HG03108 (cell line): ENCODE results near the gene AK5.
"Not testable (repeated sequence)": the region's sequence is repeated elsewhere in the genome, so short reads cannot be mapped to it uniquely, and the experiment has no call there.

ENCODE experiments used
- ATAC-seq: cut with Tn5 transposase; IDR thresholded peaks from one replicate; pipeline ENCODE4 v1.9.1; 2021; ENCODE audit warnings: moderate library complexity; ENCODE audit not compliant: unreplicated experiment

The AK5 gene

GRCh38 chr1:77394166-77394565, 112.3 kb downstream of the AK5 start:
- ATAC-seq = no peak

- no peak for ATAC-seq
Measured at GRCh38 chr1:77395051-77395450, 113.2 kb downstream of the AK5 start.

GRCh38 chr1:77398152-77398551, 116.3 kb downstream of the AK5 start:
- ATAC-seq = no peak

- ATAC-seq = no peak
Measured at GRCh38 chr1:77399250-77400086, 117.6 kb downstream of the AK5 start.

- ATAC-seq = no peak
Measured at GRCh38 chr1:77400781-77401180, 119.0 kb downstream of the AK5 start.

GRCh38 chr1:77401384-77401783, 119.6 kb downstream of the AK5 start:
- ATAC-seq = no peak

DNA sequence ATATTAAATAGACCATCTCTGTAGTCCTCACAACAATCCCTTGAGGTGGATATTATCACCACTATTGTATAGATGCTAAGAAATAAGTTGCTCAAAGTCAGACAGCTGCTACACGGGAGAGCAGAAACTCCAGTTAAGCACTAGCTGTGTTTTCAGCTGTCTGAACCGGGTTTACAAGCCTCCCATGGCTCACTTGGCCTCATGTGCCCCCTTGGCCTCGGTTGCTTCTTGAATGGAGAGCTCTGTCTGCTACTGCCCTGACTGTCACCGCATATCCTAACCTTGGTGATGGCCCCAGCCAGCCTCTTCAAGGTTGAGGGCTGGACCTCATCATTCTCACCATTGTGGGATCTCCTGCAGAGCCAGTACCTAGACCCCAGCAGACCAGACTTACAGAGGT, 123.4 kb downstream of the AK5 start:
- ATAC-seq = no peak

DNA sequence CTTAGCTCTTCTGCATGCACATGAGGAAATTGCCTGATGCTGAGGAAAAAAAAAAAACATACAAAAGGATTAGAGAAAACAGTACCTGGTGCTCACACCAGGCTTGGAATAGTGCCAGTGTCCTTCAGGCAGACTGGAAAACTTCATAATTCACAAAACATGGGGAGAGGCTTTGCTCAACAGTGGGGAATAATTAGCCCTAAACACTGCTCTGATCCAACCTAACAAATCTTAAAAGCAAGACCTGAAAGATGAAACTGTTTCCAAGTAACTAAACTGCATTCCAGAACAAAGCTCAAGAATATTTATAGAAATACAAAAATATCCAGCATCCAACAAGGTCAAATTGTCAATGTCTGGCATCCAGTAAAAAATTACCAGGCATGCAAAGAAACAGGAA, 124.8 kb downstream of the AK5 start:
- ATAC-seq = no peak

- ATAC-seq = no peak
Measured at GRCh38 chr1:77407738-77408375, 126.0 kb downstream of the AK5 start.

DNA sequence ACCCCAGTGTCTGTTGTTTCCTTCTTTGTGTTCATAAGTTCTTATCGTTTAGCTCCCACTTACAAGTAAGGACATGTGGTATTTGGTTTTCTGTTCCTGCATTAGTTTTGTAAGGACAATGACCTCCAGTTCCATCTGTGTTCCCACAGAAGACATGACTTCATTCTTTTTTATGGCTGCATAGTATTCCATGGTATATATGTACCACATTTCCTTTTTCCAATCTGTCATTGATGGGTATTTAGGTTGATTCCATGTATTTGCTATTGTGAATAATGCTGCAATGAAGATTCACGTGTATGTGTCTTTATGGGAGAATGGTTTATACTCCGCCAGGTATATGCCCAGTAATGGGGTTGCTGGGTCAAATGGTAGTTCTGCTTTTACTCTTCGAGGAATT, 127.1 kb downstream of the AK5 start:
- not testable (repeated sequence) for ATAC-seq

DNA sequence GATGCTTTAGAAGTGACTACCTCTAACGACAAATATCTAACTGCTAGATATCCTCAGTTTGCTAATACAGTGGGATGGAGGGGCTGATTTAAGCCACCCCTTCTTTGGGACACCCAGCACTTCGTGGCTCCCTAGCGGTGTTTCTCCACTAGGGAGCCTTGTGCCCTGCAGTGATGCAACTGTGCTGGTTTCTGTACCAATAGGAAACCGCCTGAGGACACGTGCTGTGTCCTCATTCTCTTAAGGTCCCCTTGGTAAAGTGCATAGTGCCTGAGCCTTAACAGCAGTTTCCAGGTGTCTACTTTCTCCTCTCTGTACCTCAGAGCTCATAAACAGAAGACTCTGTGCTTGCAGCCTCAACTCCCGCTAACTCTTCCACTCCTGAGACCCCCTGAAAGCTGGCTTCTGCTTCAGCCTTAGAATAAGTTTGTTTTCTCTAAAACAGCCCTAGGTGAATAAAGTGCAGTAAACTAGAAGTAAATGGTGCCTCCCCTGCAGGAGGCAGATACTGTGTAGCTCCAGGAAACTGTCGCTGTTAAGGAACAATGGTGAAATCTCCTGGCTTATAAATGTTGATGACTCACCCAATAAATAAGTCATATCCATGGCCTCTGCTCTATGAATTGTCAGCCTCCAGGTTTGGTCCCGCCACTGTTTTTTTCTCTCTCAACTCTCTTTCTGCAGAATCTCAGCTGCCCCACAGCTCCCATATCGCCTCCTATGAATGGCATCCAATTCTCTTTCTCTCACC, 130.4 kb downstream of the AK5 start:
- ATAC-seq = no peak

- ATAC-seq = peak; percentile 31
Measured at GRCh38 chr1:77412820-77413530, 131.2 kb downstream of the AK5 start.

DNA sequence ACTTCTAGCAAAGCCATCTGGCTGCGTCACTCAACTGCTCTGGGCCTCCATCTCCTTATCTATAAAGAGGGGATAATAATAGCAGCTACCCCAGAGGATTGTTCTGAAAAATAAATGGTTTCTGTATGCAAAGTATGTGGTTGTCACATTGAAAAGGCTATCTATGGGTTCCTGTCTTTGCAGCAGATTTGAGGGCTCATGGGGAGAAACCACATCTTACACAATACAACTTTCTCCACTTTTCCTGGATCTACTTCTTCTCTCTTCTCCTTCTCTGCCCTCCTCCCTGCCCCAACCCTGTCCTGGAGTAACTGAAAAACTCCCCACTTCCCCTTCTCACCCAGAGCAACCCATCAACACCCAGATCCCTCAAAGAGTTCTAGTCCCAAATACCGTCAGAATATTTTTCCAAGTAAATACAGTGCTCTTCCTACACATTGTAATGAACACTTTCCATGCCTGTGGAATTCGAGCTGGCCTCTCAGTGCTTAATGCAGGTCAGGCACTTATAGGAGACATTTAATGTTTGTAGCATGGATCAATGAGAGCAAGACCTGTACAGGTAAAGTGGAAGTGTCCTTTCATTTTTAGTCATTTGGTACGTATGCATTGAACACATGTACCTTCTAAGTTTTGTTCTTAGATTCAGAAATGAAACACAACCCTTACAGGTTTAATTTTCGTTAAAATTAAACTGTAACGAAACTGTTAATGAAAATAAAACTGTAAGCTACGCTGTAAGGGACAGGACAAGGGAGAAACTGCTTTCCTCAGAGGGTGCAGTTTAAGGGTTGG, 131.9 kb downstream of the AK5 start:
- peak; percentile 88 for ATAC-seq

- ATAC-seq = no peak
Measured at GRCh38 chr1:77415579-77415978, 133.8 kb downstream of the AK5 start.

GRCh38 chr1:77416692-77417450, 135.1 kb downstream of the AK5 start:
- ATAC-seq = no peak

- ATAC-seq = not testable (repeated sequence)
Measured at GRCh38 chr1:77418055-77418454, 136.2 kb downstream of the AK5 start.

DNA sequence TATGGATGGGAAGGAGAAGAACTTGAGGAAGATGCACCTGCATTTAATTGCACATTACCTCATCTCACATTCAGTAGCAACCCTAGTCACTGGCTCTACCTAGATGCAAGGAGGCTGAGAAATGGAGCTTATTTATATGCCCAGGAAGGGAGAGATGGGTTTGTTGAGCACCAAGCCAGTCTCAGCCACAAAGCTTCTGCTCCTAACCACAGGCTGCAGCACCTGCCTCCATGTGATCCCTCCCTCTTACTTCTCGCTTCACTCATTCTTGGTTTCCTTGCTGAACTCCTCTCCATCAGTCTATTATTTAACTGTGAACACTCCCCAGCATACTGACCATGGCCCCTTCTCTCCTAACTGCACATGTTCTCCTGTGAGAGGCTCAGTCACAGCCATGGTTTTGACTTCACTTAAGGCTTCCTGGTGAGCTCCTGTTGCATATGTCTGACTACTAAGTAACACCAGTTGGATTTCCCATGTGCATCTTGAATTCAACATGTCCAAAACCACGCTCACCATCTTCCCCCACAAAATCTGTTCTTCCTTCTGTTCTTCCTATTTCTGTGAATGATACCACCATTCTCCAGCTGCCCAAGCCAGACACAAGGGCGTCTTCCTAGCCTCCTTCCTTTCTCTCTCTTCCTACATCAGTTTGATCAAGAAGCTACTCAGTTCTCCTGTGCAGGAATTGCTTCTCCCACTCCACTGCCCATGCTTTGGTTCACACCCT, 139.8 kb downstream of the AK5 start:
- ATAC-seq = peak; percentile 70

DNA sequence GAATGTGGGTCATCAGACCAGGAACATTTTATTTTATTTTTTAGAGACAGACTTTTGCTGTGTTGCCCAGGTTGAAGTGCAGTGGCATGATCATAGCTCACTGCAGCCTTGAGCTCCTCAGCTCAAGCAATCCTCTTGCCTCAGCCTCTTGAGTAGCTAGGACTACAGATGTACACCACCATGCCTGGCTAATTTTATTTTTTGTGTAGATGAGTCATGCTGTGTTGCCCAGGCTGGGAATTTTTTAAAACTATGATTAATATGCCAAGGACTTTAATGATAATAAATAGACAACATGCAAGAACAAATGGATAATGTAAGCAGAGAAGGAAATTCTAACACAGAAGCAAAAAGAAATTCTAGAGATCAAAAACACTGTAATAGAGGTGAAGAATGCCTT, 142.4 kb downstream of the AK5 start:
- ATAC-seq = no peak

- no peak for ATAC-seq
Measured at GRCh38 chr1:77428068-77428467, 146.2 kb downstream of the AK5 start.
